Left kidney (tissue), 2 donors: ENCODE results near the gene BRCA2. TPM values are rescaled to one million over a fixed set of nuclear protein-coding genes. Genes with fewer than 3 reads are reported as not detected.
A peak's percentile ranks its signal among the peaks of the same experiment; 100 is the strongest.

Experiments
- DNase-seq: peaks from one replicate; pipeline ENCODE4 v3.0.0-alpha.2; 2013
- polyA plus RNA-seq: library from polyadenylated mRNA; unstranded; fragments of 120-200 nt; gene quantifications from one replicate; pipeline ENCODE4 v1.2.1, GENCODE V29; 2013; ENCODE audit not compliant: insufficient read length

The BRCA2 gene
- polyA plus RNA-seq, 1 donor: 17.6 TPM

DNA sequence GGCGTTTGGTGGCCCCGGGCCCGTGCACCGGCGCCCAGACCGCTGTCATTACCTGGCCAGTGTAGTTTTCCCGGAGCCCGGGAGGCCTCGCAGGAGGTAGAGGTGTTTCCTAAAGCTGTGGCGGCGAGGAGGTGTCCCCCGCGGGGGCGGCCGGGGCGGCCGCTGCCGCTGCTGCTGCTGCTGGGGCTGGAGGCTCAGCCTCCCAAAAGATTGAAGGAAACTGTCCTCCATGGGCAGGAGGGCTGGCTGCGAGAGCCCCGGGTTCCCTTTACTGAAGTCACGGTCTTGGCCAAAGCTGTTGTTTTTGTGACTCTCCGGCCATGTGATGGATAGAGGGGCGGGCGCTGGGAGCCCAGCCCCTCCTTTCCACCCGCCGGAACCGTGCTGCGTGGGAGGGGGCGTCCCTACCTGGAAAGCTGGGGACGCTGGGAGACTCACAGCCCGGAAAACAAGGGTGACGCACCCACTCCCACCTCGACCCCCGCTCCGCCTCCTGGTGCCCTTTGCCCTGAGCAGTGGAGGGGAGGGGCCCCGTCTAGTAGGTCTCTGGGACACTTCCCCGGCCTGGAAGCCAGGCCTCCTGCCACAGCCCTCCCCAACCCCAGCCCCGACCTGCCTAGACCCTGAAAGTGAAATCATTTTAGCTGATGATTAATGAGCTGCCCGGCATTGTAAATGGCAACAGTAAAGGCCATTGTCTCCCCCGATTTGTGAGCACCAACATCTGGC lies 112.7 kb downstream of the BRCA2 start, which contains the start of gene N4BP2L1:
TSS of gene N4BP2L1 (minus strand) at position 279 of the 729 bp plus-strand sequence. CDS start at position 231, 48 bp downstream.
- DNase-seq: peak; percentile 83

DNA sequence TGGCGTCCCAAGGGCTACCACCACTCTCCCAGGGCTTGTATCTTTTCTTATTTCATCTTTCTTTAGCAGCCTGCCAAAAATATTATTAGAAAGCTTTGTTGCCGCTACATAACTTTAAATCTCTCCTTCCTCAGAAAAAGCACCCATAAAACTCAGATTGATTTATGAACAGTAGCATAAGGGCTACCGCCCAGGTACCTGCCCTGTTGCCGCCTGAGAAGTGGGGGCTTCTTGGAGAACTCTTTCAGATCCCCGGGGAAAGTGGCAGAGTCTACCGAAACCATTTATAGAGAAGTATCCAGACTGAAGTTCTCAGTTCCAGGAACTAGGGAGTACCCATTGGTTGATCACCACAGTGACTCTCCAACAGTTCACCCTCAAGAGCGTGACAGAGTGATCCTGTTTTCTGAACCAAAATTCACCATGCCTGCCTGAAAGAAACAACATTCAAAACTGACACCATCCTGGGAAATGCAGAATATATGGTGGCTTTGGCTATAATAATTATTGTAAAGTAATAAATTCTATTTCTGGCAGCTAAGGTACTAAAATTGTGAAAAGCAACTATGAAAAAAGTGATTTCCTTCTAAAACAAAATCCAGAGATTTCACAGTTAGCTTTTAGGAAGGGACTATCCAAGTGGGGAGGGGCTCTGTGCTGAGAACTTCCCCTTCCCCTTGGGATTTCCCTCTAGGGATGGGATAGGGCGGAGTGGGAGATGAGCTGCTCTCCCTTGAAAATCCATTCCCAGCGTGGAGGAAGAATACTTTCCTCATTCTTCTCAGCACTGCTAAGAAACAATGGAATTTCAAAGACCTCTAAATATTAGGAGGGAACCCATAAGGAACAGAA lies 113.5 kb downstream of the BRCA2 start:
- peak; percentile 33 for DNase-seq

DNA sequence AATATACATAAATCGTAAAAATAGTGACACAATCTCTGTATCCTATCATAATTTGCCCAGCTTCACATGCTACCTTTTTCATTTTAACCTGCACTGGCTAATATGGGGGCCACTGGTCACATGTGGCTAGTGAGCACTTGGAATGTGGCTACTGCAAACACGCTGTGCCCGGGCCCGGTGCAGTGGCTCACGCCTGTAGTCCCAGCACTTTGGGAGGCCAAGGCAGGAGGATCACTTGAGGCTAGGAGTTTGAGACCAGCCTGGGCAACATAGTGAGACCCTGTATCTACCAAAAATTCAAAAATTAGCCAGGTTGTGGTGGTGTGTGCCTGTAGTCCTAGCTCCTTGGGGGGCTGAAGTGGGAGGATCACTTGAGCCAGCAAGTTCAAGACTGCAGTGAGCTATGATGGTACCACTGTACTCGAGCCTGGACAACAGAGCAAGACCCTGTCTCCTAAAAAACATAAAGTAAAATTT lies 114.2 kb downstream of the BRCA2 start:
- DNase-seq: no peak

DNA sequence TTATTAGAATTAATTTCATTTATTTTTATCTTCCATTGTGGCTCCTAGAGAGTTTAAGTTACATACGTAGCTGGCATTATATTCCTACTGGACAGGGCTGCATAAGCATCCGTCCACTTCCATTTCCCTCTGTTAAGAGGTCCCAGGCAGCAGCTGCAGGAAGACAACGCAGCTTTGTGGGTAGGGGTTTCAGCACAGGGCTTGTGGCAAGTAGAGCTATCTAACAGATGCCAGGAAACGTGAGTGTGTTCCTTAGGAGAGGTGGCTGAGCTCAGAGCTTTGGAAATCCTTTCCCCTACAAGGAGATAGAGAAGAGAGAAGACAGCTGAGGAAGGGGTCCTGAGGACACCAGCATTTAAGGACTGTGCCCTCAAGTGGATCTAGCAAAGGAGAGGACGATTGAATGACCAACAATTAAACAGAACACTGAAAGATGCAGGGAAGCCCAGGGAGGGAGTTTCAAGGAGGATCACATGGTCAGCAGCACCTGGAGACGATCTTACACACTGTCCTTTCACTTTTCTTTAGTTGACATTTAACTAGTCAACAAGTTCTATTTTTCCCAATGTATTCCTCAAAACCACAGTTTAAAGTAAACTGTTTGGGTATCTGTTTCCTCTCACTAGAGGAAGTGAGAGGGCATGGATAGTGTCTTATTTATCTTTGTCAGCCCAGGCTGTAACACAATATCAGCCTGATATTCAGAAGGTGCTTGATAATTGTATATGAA lies 114.9 kb downstream of the BRCA2 start:
- DNase-seq: no peak

DNA sequence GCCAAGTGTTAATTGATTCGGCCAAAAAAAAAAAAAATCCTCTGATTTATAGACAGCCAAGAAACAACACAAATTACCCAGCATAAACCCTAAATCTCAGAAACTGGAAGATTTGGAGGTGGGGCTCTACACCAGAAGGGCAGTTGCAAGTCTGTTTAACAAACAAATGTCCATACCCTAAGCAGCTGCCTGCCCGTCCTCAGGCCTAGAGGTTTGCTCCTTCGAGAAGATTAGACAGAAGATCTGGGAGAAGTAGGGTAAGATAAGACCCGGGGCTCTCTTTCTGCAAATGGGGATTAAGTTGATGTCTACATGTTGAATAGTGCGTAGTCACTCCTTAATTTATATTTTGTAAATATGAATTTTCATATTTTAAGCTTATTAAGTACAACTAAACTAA lies 116.1 kb downstream of the BRCA2 start:
- no peak for DNase-seq

DNA sequence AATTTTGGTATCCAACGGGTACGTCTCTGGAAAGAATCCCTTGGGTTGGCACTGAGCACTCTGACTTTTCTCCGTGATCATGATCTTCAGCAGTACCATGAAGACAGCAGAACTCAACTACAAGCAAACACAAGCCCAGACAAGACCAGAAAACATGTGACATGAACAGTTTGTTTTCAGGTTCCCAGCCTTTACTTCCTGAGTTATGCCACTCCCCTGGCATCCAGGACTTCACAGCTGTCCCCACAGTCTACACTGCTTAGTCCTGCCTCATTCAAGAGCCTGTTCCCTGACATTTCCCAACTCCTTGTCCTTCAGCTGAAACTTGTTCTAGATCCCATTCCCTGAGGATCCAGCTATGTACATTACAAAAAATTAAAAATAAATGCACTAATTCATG lies 117.5 kb downstream of the BRCA2 start:
- DNase-seq: no peak

DNA sequence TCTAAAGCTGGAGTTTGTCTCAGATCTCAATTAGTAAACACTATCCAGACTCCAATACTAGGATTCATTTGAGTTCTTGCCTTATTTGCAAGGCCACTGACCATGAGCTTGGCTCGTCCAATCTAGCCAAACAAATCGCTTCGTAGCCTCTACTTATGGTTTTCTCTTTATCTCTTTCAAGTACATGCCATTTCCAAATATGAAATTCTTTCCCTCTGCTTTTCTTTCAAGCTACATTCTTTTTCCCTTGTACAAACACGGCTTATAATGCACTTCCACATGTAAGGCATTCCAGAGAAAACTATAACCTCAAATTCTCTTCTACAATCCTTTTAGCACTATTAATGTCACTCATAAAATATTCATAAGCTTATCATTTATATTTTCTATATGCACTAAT lies 123.6 kb downstream of the BRCA2 start:
- no peak for DNase-seq

DNA sequence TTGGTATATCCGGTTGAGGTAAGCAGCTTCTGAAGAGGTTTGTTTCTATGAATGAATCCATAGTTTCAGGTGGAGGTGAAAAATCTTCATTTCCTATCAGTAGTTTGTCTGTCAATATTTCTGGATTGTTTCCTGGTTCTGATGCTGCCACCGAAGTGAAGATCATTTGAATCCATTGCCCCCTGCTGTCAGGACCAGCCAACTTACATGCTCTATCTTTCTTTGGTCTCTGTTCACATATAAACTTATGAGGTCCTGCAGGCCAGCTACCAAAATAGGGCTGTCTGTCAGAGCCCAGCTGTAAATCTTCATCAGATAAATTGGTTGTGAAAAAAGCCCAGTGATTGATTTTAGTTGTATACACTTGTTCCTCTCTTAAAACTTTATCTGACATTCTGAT lies 127.8 kb downstream of the BRCA2 start:
- no peak for DNase-seq

DNA sequence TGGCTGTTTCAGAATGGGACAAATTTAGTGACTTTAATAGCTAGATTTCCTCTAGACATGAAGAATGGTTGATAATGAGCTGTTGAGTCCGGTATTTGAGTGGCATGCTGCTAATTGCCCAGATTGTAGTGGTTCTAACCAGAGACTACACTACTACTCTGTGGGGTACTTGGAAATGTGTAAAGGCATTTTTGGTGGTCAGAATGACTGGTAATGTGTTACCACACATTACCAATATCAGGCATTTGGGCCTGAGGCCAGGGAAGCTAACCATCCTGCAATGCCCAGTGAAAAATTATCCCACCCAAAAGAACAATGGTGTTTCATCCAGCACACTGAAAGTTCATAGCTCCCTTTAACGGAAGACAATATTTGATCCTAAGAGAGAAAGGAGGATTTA lies 130.2 kb downstream of the BRCA2 start:
- no peak for DNase-seq

DNA sequence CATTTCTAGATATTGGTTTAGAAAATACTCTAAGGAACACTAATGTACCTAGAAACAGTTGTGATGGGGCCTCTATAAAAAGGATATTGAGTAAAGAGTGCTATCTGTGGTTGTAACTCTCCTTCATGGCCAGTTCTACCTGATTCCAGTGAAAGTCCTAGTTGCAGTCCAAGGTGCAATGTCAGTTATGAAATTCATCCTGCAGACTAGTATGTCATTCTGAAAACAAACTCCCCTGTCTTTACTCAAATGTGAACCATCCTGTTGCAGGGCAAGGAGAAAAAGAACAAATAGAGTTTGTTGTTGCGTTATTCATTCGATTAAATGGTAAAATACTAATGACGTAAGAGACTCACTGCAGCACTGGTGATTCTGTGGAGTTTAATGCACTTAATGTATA lies 130.9 kb downstream of the BRCA2 start:
- no peak for DNase-seq

DNA sequence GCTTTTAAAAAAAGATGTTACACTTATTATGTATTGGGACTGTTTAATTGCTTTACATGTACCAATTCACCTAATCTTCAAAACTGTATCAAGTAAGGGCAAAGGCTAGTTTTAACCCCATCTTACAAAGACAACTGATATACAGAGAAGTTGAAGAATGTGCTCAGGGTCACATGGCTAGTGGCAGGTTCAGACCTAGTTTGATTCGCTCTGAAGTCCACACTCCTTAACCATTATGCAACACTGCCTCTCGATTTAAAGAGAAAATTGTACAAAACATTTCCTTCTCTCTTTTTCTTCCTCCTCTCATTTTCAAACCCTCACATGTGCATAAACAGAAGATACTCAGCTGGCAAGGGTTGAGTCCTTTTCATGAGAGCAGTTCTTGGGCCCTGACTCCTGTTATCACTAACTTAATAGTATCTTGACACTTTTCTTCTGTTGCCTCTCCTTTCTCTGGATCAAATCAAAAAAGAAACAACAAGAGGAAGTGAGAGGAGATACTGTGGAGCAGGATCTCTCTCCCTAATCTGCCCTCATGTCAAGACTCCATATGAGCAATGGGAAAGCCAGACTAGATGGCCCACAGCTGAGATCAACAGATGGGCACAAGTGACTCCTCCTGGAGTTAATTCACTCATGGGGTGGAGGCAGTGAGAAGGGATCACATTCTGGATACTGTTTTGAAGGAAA lies 131.6 kb downstream of the BRCA2 start:
- no peak for DNase-seq

DNA sequence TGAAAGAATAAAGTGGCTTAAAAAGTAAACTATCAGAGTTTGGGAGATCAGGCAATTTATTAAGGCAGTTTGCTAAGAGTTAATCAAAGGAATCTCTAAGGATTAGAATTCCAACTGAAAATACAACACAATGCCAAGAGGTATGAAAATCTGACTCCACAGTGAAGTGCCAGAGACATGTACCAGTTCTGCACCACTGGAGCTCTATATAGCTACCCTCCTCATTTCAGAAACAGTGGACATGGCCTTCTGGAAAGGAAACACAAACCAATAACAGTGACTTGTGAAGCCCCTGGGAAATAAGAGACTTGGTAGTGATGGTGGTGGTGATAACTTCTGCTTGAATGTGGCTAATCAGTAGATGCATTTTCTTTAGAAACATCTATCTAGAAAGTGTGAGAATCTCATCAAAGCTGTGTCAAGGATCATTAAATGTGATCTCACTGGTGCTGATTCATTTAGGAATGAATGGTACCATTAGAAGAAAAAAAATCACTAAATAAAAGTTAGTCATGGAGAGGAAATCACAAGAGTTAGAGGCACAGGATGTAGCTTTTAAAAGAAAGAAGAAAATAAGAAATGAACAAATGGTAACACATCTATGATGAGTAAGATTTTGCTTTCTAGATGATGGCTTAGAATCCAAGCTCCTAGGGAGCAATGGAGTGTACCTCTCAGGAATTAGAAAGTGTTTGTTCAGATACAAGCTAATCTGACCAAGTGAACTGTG lies 132.8 kb downstream of the BRCA2 start:
- DNase-seq: no peak

DNA sequence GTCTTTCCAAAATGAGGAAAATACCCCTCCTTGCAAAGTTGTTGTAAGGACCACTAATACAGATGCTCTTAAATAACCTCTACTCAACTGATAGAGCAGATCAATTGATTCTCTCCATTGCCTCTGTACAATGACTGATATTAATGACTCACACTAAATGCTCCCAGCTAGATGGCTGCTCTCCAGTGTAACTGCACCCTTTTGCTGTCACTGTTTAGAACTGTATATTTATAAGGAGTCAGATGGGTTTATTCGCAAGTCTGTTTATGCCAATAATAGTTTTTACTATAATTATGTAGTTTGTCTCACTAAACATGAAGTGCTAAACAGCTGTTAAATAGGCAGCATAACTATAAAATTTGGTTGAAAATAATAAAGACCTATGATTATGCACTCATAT lies 133.7 kb downstream of the BRCA2 start:
- no peak for DNase-seq

Other genes with a start within 250 kb of the BRCA2 start
- gene ZAR1L, start 145 bp upstream of the BRCA2 start, polyA plus RNA-seq: not detected
- 29.9 TPM for gene N4BP2L1, start 112.6 kb downstream of the BRCA2 start, polyA plus RNA-seq
- gene N4BP2L2, start 223.3 kb downstream of the BRCA2 start, polyA plus RNA-seq: 274 TPM